KMS-11 (cell line): Measurements from ENCODE around the gene PIR.

Experiments used
- H2AFZ ChIP-seq: fragments of 200-600 bp; sonication (generic); 2 replicates; pipeline ENCODE4 v1.6.1; 2016; ENCODE audit warnings: antibody characterized with exemption, mixed run types, low read depth
- H3K27ac ChIP-seq: fragments of 200-600 bp; sonication (generic); 2 replicates; pipeline ENCODE4 v1.6.1; 2016; ENCODE audit warnings: mild to moderate bottlenecking, mixed run types
- H3K27me3 ChIP-seq: fragments of 200-600 bp; sonication (generic); 2 replicates; pipeline ENCODE4 v1.6.1; 2017; ENCODE audit warnings: mild to moderate bottlenecking, low read depth, mixed run types, moderate library complexity; ENCODE audit not compliant: insufficient read depth
- H3K36me3 ChIP-seq: fragments of 200-600 bp; sonication (generic); 2 replicates; pipeline ENCODE4 v1.6.1; 2017; ENCODE audit warnings: mild to moderate bottlenecking, mixed run types; ENCODE audit not compliant: insufficient read depth
- H3K4me1 ChIP-seq: fragments of 200-600 bp; sonication (generic); 2 replicates; pipeline ENCODE4 v1.6.1; 2016; ENCODE audit warnings: mild to moderate bottlenecking, low read depth, mixed run types; ENCODE audit not compliant: poor library complexity, severe bottlenecking
- H3K4me2 ChIP-seq: fragments of 200-600 bp; sonication (generic); 2 replicates; pipeline ENCODE4 v1.7.0; 2016; ENCODE audit warnings: mild to moderate bottlenecking, mixed run types
- H3K4me3 ChIP-seq: fragments of 200-600 bp; sonication (generic); IDR thresholded peaks from 2 replicates; pipeline ENCODE4 v1.6.1; 2017; ENCODE audit warnings: low read depth, low read length, mixed read lengths; ENCODE audit not compliant: insufficient read depth
- H3K79me2 ChIP-seq: fragments of 200-600 bp; sonication (generic); 2 replicates; pipeline ENCODE4 v1.6.1; 2016; ENCODE audit warnings: low read depth, mixed run types; ENCODE audit not compliant: insufficient read depth
- H3K9ac ChIP-seq: fragments of 200-600 bp; sonication (generic); 2 replicates; pipeline ENCODE4 v1.6.1; 2016; ENCODE audit warnings: mild to moderate bottlenecking, mixed run types
- H4K20me1 ChIP-seq: fragments of 200-600 bp; sonication (generic); 2 replicates; pipeline ENCODE4 v1.6.1; 2016; ENCODE audit warnings: mild to moderate bottlenecking, mixed run types; ENCODE audit not compliant: insufficient read depth
- CTCF ChIP-seq: fragments of 200-600 bp; sonication (generic); conservative IDR thresholded peaks from 2 replicates; pipeline ENCODE4 v1.6.1; 2017; ENCODE audit warnings: low read depth, mild to moderate bottlenecking, antibody characterized with exemption, low read length, moderate library complexity, mixed read lengths

The PIR gene

DNA sequence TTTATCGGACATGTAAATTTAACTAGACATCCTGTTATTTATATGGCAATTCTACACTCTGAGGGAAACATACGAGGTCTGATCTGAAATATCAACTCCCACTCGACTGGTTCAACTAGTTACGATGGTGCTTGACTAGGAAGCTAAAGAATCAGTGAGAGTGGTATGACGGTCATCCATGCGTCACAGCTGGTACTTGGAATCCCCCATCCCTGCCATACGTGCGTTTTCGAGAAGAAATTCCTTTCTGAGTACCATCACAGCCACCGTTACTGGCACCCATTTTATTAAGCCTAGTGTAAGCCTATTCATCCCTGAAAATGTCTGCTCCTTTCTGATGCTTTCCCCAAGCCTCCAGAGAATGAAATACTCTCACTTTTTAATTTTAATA is 157.1 kb downstream of the PIR start:
- Histone ChIP-seq H3K9ac (peak overlapping the region; percentile 18; the same call in 1 of the 2 replicates), H4K20me1 (no peaks in the 10 kb centered on the region), H3K27me3 (no peaks in the 10 kb centered on the region), H3K36me3 (no peaks in the 10 kb centered on the region), H2AFZ (peak overlapping the region; percentile 86), H3K79me2 (peaks cover 8% of the 10 kb centered on the region; the same call in 1 of the 2 replicates), H3K27ac (no peak overlapping the region), H3K4me2 (peak overlapping the region; percentile 68), H3K4me3 (no peak overlapping the region), H3K4me1 (peaks cover 4% of the 10 kb centered on the region)
- TF ChIP-seq CTCF, result no peak

- no peaks in the 10 kb centered on the region for H3K36me3 ChIP-seq
- peaks cover 4% of the 10 kb centered on the region for H3K4me1 ChIP-seq
- H4K20me1 ChIP-seq, result no peaks in the 10 kb centered on the region
- peaks cover 8% of the 10 kb centered on the region; the same call in 1 of the 2 replicates for H3K79me2 ChIP-seq
- no peak within 1 kb of the TSS for H3K4me3 ChIP-seq
- no peaks in the 10 kb centered on the region for H3K27me3 ChIP-seq
- no peak for TF ChIP-seq CTCF
- peak within 1 kb of the TSS; percentile 86 for H2AFZ ChIP-seq
- H3K9ac ChIP-seq, result peak within 1 kb of the TSS; percentile 51; the same call in 1 of the 2 replicates
- peak within 1 kb of the TSS; percentile 88 for H3K4me2 ChIP-seq
- peak within 1 kb of the TSS; percentile 32; the same call in 1 of the 2 replicates for H3K27ac ChIP-seq
Measured at GRCh38 chrX:15335135-15336022, 157.8 kb downstream of the PIR start, which contains the start of gene PIGA. PIGA (minus strand) TSS chrX:15335523; CDS start chrX:15331930, 3,593 bp downstream.
